HL-60 (cell line): ENCODE results near the gene FUZ.
A peak's percentile ranks its signal among the peaks of the same experiment; 100 is the strongest.
"Not testable (repeated sequence)": the region's sequence is repeated elsewhere in the genome, so short reads cannot be mapped to it uniquely, and the experiment has no call there.

ENCODE experiments used
- DNase-seq, 2 experiments: peaks; one replicate each; pipeline ENCODE4 v3.0.0-alpha.2; 2010 to 2020; ENCODE audit warnings: low read depth in 1 of 2, low spot score in 1 of 2
- H3K27ac ChIP-seq: fragments of 250-450 bp; sonication (Bioruptor Pico); replicated peaks from 2 replicates; pipeline ENCODE4 v1.5.1; 2020; ENCODE audit warnings: mild to moderate bottlenecking, moderate library complexity
- H3K27me3 ChIP-seq: fragments of 250-450 bp; sonication (Bioruptor Pico); 2 replicates; pipeline ENCODE4 v1.5.1; 2021; ENCODE audit warnings: mild to moderate bottlenecking, moderate library complexity; ENCODE audit not compliant: insufficient read depth, poor library complexity, severe bottlenecking
- H3K4me3 ChIP-seq: replicated peaks from 2 replicates; pipeline ENCODE4 v1.5.1; 2011; ENCODE audit warnings: mild to moderate bottlenecking, control low read depth, low read length; ENCODE audit not compliant: insufficient read depth
- CTCF ChIP-seq: IDR thresholded peaks from one replicate; pipeline ENCODE4 v1.5.1; 2011; ENCODE audit warnings: low read length, control low read depth, inconsistent platforms; ENCODE audit not compliant: insufficient read depth
- GABPA ChIP-seq: IDR thresholded peaks from 2 replicates; pipeline ENCODE4 v1.6.1; 2012; ENCODE audit warnings: low read depth
- POLR2AphosphoS5 ChIP-seq: IDR thresholded peaks from 2 replicates; pipeline ENCODE4 v1.6.1; 2012; ENCODE audit warnings: low read depth
- REST ChIP-seq: IDR thresholded peaks from 2 replicates; pipeline ENCODE4 v1.6.1; 2012; ENCODE audit warnings: low read depth; ENCODE audit not compliant: insufficient replicate concordance
- SPI1 ChIP-seq: IDR thresholded peaks from 2 replicates; pipeline ENCODE4 v1.6.1; 2012; ENCODE audit warnings: low read depth, mild to moderate bottlenecking, borderline replicate concordance

Gene FUZ

GRCh38 chr19:49824662-49825061, 11.6 kb upstream of the FUZ start:
- DNase-seq = no peak
- TF ChIP-seq REST (no peak), SPI1 (no peak), CTCF (no peak), POLR2AphosphoS5 (no peak), GABPA (no peak)
- H3K4me3 ChIP-seq = no peak overlapping the region
- H3K27me3 ChIP-seq = no peaks in the 10 kb centered on the region
- H3K27ac ChIP-seq = no peak overlapping the region

- H3K27me3 ChIP-seq = no peaks in the 10 kb centered on the region
- TF ChIP-seq SPI1 = no peak
- TF ChIP-seq CTCF = no peak
- no peak for TF ChIP-seq POLR2AphosphoS5
- no peak for DNase-seq
- no peak overlapping the region for H3K27ac ChIP-seq
- no peak overlapping the region for H3K4me3 ChIP-seq
These were observed 10.4 kb upstream of the FUZ start for GRCh38 chr19:49823472-49823871.

- no peak for DNase-seq
- Histone ChIP-seq H3K27ac (no peak overlapping the region), H3K27me3 (no peaks in the 10 kb centered on the region), H3K4me3 (no peak overlapping the region)
- TF ChIP-seq GABPA = no peak
- no peak for TF ChIP-seq REST
- TF ChIP-seq SPI1 = no peak
These were observed 7.0 kb upstream of the FUZ start for GRCh38 chr19:49820125-49820524.

- not testable (repeated sequence) for H3K27me3 ChIP-seq, H3K27ac ChIP-seq, DNase-seq
- peak overlapping the region; percentile 94; the same call in 1 of the 2 replicates for H3K4me3 ChIP-seq
These were observed 6.5 kb upstream of the FUZ start for GRCh38 chr19:49819452-49820115.
